Measurements from ENCODE around the gene ONECUT3. TPM values are rescaled to one million over a fixed set of nuclear protein-coding genes. Genes with fewer than 3 reads are reported as not detected.

ONECUT3 gene
- total RNA-seq, 1 donor = not detected

GRCh38 chr19:1728816-1729567, 24.3 kb upstream of the ONECUT3 start:
- no peak for TF ChIP-seq CTCF (IDR thresholded peaks at IDR 0.05; ENCODE audit: insufficient read depth, low read length)
- H3K4me3 ChIP-seq (ENCODE audit: low read depth, low read length) = no peak overlapping the region
- no peak for DNase-seq (ENCODE audit: low read depth)

DNA sequence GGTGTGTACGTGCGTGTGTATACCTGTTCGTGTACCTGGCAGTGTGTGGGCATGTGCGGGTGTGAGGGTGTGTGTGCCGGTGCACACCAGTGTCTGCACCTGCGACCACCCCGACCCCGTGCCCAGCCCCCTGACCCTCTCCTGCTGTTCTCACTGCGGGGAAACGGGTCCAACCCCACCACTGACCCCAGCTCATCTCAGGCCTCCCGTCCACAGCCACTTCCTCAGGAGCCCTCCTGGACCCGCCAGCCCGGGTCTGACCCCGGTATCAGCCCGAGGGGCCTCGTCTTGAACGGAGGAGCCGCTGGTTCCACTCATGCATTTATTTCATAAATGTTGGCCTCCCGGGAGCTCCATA, 23.8 kb upstream of the ONECUT3 start:
- no peak for TF ChIP-seq CTCF (IDR thresholded peaks at IDR 0.05; ENCODE audit: insufficient read depth, low read length)
- no peak for DNase-seq (ENCODE audit: low read depth)
- no peak overlapping the region for H3K4me3 ChIP-seq (ENCODE audit: low read depth, low read length)

GRCh38 chr19:1730157-1730556, 23.1 kb upstream of the ONECUT3 start:
- no peak for DNase-seq (ENCODE audit: low read depth)
- H3K4me3 ChIP-seq (ENCODE audit: low read depth, low read length) = no peak overlapping the region
- no peak for TF ChIP-seq CTCF (IDR thresholded peaks at IDR 0.05; ENCODE audit: insufficient read depth, low read length)

GRCh38 chr19:1734321-1734966, 18.9 kb upstream of the ONECUT3 start:
- no peak for DNase-seq (ENCODE audit: low read depth)
- no peak for TF ChIP-seq CTCF (IDR thresholded peaks at IDR 0.05; ENCODE audit: insufficient read depth, low read length)
- no peak overlapping the region for H3K4me3 ChIP-seq (ENCODE audit: low read depth, low read length)

DNA sequence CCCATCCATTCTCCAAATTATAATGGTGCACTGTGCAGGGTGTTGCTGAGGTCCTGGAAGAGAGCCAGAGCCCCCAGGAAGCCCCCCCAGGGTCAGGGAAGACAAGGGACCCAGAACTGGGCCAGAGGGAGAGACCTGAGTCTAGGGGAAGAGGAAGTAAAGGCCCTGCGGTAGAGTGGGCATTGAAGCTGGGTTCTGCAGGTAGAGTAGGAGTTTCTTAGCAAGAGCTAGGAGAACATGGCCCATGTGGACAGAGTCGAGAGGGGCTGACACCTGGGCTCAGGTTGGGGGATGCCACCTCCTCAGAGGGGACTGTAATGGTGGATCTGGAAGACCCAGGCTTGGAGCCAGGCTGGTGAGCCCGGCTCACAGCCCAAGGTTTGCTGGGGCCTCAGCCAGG, 17.0 kb upstream of the ONECUT3 start:
- DNase-seq (ENCODE audit: low read depth) = no peak
- no peak for TF ChIP-seq CTCF (IDR thresholded peaks at IDR 0.05; ENCODE audit: insufficient read depth, low read length)
- no peak overlapping the region for H3K4me3 ChIP-seq (ENCODE audit: low read depth, low read length)

GRCh38 chr19:1736927-1737326, 16.4 kb upstream of the ONECUT3 start:
- TF ChIP-seq CTCF (IDR thresholded peaks at IDR 0.05; ENCODE audit: insufficient read depth, low read length) = no peak
- no peak for DNase-seq (ENCODE audit: low read depth)
- no peak overlapping the region for H3K4me3 ChIP-seq (ENCODE audit: low read depth, low read length)
